ENCODE measurements around the gene GSE1.

GSE1 gene

GRCh38 chr16:85607796-85608514 lies 5.2 kb upstream of the GSE1 start:
- no peak for DNase-seq

DNA sequence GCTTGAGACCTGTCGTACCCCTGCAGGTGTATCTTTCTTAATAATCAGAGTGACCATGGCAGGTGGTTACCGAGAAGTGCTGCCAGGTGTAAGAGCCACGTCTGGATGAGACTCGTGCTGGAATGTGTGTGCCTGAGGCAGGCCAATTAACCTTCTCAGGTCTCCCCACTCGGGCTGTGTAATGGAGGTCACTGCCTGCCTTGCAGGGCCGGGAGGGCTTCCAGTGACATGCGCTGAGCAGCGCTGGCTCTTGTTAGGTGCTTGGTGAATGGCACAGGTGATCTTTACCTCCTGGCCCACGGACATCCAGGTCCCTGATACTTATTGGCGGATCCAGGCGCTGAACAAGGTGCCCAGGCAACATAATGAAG lies 4.6 kb upstream of the GSE1 start:
- no peak for DNase-seq

DNA sequence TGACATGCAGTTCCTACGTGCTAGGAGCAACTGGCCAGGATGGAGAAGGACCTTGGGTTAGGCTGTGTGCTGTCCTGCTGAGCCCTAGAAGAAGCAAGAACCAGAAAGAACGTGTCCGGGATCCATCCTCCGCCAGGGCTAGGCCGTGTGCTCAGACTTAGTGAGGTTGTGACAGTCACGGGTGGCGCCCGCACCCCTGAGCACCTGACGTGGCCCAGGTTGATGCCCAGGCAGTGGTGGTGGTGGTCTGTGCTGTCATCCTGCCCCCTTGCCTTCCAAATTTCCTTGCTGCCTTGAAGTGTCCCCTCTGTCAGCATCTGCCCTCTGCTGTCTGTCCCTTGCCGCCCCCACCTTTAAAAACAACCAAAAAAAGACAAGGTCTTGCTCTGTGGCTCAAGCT lies 4.2 kb upstream of the GSE1 start:
- no peak for DNase-seq

- DNase-seq, result no peak
These were observed 3.6 kb upstream of the GSE1 start for GRCh38 chr16:85609539-85609938.

GRCh38 chr16:85610059-85610445 lies 3.1 kb upstream of the GSE1 start:
- DNase-seq, result no peak

DNA sequence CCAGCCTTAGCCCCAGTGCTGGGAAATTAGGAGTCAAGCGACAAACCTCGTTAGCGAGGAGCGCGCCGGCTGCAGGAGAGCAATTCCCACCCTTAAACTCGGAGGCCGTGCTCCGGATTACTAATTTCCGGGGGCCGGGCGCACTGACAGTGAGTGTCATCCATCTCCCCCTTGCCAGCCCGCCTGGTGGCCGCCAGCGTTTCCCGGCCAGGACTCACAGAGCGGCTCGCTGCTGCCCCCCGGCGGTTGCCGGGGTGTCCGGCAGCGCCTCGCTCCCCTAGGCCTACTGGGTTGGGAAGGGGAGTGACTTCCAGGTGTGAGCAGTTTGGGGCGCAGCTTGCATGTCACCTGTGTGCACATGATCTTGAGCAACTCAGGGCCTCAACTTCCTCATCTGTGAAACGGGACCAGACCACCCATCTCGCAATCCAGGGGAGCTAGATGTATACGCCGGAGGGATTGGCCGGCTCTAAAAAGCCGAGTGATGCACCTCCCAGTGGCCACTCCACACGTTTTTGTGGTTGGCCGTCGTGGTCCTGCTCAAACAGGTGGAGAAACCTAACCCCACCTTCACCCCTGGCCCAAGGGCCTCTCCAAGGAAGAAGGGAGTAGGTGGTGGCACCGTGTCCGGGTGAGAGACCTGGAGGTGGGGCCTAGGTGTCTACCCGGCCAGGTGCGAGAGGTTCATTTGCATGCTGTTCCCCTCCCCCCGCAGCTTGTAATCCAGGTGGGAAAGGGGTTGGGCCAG lies 2.5 kb upstream of the GSE1 start:
- peak; percentile 89 for DNase-seq

DNA sequence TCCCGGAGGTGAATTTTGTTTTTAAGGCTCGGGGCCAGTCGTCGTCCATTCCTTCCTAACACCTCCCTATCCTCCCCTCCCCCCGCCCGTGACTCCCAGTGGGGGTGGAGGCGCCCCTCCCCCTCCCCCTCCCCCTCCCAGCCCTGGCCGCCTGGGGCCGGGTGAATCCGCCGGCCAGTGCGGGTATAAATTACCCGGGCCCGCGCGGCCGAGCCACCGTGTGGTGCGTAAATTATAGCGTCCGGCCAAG lies 2.0 kb upstream of the GSE1 start:
- DNase-seq, result no peak

DNA sequence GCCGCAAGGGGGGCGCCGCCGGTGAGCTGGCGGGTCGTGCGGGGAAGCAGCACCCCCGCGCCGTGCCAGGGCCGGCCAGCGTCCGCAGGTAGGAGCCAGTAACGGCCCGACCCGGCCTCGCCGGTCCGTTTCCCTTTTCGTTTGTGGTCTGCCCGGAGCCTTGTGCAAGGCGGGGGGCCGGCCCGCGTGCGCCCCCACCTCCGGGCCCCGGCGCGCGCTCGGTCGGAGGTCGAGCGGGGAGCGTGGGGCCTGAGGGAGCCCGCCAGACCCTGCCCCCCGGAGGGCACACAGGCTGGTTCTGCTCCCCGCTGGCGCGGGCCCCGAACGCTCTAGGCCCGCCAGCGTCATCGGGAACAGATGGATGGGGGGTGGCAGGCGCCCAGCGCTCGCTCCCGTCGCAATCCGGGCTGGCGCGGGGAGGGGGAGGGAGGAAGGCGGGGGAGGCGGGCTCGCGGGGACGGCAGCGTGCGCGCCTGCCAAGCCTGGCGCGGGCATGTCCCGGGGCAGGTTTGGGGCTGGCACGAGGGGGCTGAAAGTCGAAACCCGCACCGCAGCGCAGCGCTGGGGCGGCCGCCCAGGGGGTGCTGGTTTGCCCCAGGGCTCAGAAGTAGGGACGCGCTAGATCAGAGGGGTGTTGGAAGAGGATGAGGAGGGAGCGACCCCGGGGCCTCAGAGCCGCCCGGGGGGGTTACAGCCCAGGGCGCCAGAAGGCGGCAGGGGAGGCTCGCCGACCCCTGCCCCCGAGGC lies 1.5 kb upstream of the GSE1 start:
- peak; percentile 40 for DNase-seq

DNA sequence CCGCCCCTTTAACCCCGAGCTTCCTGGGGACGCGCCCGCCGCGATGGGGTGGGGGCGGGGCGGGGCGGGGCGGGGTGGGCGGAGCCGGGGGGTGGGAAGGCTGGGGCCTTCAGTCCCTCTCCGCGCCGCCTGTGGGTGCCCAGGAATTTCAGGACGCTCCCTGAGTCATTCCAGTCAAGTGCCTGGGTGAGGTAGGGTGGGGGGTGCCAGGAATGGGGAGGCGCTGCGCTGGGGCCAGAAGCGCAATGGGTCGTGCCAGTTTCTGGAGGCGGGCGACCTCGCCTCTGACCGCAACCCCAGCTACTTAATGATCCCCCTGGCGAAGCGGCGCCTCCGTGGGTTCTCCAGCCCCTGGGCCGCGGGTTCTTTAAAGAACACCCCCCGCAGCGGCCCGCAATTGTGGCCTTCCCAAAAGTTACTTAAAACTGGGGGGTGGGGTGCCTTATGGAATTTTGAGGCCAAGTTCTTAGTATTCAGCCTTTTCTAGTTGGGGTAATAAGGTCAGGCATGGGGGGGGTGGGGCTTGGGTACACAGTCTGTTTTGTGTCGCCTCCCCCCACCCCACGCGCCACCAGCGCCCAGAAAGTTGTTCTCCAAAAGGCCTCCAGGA lies 826 bp upstream of the GSE1 start:
- peak; percentile 11 for DNase-seq

DNA sequence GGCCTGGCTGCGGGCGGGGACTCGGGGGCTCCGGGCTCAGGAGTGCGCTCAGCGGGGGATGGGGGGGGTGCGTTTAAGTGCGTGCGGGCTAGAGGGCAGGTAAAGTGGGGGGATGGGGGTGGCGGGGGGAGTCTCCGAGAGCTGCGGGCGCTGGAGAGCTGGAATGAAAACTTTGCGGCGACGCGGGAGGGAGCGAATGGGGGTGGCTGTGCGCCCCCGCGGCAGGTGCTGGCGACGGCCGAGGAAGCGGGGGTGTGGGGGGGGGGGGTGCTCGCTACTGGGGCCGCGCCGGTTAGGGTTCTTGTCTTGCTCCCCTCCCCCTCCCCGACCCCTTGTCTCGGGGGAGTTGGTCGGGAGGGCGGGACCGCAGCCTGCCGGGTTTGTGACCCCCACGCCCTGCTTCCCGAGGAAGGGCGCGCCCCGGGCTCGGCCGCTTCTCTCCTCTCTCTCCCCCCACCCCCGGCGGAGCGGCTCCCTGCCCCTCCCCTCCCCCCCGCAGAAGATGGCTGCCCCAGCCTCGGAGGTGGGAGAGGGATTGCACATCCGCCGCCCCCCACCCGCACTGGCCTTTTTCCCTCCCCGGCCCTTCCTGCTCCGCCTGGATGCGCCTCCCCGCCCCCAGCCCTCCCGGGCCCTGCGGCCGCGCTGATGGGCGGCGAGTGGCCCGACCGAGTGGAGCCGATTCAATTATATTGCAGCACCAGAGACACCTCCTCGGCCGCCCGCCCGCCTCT lies 649 bp downstream of the GSE1 start:
- no peak for DNase-seq

DNA sequence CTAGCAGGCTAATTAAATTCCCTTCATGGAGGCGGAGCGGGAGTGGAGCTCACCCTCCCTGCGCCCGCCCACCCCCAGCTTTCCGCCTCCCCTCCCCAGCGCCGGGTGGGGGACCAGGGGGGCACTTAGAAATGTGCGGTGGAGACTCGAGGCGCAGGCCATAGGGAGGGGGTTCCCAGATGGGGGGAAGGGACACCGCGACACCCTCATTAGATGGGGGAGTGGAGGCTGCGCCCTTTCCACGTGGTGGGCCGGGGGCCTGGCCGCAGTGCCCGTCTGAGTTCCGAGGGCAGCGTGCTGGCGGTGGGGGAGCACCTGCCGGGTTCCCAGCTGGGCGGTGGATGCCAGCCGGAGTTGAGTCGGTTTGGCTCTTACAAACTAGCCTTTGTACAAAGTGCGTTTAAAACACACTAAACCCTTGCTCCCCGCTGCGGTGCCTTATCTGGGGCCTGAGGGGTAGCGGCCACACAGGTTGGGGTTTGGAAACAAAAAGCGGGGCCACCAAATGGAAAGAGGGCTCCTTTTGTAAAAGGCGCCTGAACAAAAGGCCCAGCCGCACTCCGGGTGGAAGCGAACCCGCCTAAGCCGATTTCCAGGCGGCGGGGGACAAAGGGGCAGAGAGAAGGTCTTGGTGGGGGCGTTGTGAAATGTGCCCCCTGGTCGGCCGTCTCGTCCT lies 1.4 kb downstream of the GSE1 start:
- no peak for DNase-seq

- peak; percentile 51 for DNase-seq
These were observed 2.1 kb downstream of the GSE1 start for GRCh38 chr16:85615014-85615851.

- DNase-seq, result peak; percentile 75
These were observed 2.9 kb downstream of the GSE1 start for GRCh38 chr16:85615852-85616606.

GRCh38 chr16:85616607-85617321 lies 3.6 kb downstream of the GSE1 start:
- no peak for DNase-seq

DNA sequence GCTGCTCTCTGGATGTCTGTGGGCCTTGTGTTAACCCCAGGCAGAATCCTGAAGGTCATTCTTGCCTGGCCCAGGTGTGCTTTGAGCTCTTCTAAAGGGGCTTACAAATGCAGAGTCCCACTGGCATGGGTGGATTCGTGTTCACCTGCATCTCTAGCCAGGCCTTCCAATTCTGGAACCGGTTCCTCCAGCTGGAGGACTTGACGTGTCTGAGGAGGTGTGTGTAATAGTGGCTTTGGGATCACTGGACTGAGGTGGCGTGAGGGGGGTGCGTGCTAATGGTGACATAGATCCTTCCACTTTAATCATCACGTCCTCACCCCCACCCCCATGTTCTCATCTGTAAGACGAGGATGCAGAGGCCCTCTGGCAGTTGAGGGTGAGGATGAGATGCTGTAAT lies 4.8 kb downstream of the GSE1 start:
- DNase-seq, result no peak

DNA sequence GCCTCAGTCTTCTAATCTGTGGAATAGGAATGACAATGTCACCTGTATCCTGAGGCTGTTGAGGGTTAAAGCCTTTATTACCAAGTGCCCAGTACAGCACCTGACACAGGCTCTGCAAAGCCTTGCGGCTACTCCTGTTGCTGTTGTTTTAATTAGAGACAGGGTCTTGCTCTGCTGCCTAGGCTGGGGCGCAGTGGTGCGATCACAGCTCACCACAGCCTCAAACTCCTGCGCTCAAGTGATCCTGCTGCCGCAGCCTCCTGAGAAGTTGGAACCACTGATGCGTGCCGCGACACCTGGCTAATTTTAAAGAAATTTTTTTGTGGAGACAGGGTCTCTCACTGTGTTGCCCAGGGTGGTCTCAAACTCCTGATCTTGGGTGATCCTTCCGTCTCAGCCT lies 5.4 kb downstream of the GSE1 start:
- DNase-seq, result no peak

- DNase-seq, result no peak
These were observed 6.2 kb downstream of the GSE1 start for GRCh38 chr16:85619101-85619891.

GRCh38 chr16:85620374-85620773 lies 7.3 kb downstream of the GSE1 start:
- no peak for DNase-seq

DNA sequence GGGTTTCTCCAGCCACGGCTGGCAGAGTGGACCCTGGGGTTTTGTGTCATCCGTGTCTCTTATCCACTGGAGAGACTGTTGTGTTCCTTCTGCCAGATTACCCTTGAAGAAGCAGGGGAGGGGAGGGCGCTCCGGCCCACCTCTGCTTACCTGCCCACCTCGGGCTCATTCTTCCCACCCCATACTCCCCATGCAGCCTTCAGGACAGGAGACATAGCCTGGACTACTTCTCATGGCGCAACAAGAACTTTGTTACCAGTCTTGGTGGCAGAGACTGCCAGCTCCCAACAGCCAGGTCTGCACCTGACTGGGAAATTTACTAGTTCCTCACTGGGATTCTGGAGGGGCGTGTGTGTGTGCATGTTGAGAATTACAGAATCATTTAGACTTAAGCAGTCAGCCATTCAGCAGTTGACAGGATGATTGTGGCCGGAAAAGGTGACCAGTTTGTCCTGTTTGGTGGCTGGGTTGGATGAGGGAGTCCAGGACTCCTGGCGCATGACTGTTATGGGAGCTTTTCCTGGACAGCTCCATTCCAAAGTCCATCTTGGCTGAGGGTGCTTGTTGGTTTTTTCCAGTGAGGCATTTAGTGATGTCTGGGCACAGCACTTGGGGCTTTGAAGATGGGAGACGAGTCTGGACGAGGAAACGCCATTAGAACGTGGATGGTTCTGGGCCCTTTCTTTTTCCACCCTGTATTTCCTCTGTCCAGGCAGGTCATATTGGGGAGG lies 8.7 kb downstream of the GSE1 start:
- no peak for DNase-seq
